Stimulated activated naive CD8-positive, alpha-beta T cell treated with anti-CD3 and anti-CD28 coated beads, Interleukin-15, Interleukin-2, amounts not matched to agents 100 ng/mL and 50 ng/mL, for 24 hours (primary cell): ENCODE results near the gene BOK.

Experiments
- H3K27ac Mint-ChIP-seq: one replicate; pipeline ENCODE4 v1.8.0; 2021; ENCODE audit warnings: mild to moderate bottlenecking, mixed read lengths
- H3K27me3 Mint-ChIP-seq: one replicate; pipeline ENCODE4 v1.8.0; 2021; ENCODE audit warnings: mixed read lengths
- H3K36me3 Mint-ChIP-seq: one replicate; pipeline ENCODE4 v1.8.0; 2021; ENCODE audit warnings: low read depth, mixed read lengths
- H3K4me1 Mint-ChIP-seq: one replicate; pipeline ENCODE4 v1.8.0; 2021; ENCODE audit warnings: low read depth, mixed read lengths
- H3K4me3 Mint-ChIP-seq: one replicate; pipeline ENCODE4 v1.8.0; 2021; ENCODE audit warnings: mild to moderate bottlenecking, mixed read lengths
- H3K9me3 Mint-ChIP-seq: one replicate; pipeline ENCODE4 v1.8.0; 2021; ENCODE audit warnings: mixed read lengths

BOK gene

GRCh38 chr2:241546771-241547498 is 11.6 kb upstream of the BOK start:
- H3K27me3 Mint-ChIP-seq, result peaks cover 23% of the 10 kb centered on the region
- no peaks in the 10 kb centered on the region for H3K9me3 Mint-ChIP-seq
- H3K36me3 Mint-ChIP-seq, result no peaks in the 10 kb centered on the region
- no peak overlapping the region for H3K27ac Mint-ChIP-seq
- no peak overlapping the region for H3K4me3 Mint-ChIP-seq
- no peaks in the 10 kb centered on the region for H3K4me1 Mint-ChIP-seq

- no peak overlapping the region for H3K4me3 Mint-ChIP-seq
- H3K27ac Mint-ChIP-seq, result no peak overlapping the region
- H3K27me3 Mint-ChIP-seq, result peaks cover 23% of the 10 kb centered on the region
- H3K36me3 Mint-ChIP-seq, result no peaks in the 10 kb centered on the region
- H3K9me3 Mint-ChIP-seq, result no peaks in the 10 kb centered on the region
- H3K4me1 Mint-ChIP-seq, result no peaks in the 10 kb centered on the region
These were observed 10.6 kb upstream of the BOK start for GRCh38 chr2:241547781-241548450.

- Mint-ChIP-seq H3K36me3 (no peaks in the 10 kb centered on the region), H3K9me3 (no peaks in the 10 kb centered on the region), H3K4me3 (no peak overlapping the region), H3K27ac (no peak overlapping the region), H3K27me3 (peaks cover 20% of the 10 kb centered on the region), H3K4me1 (no peaks in the 10 kb centered on the region)
These were observed 10.1 kb upstream of the BOK start for GRCh38 chr2:241548451-241548835.

GRCh38 chr2:241550616-241551580 is 7.6 kb upstream of the BOK start:
- H3K9me3 Mint-ChIP-seq, result no peaks in the 10 kb centered on the region
- H3K36me3 Mint-ChIP-seq, result no peaks in the 10 kb centered on the region
- no peak overlapping the region for H3K4me3 Mint-ChIP-seq
- H3K27me3 Mint-ChIP-seq, result peaks cover 21% of the 10 kb centered on the region
- H3K4me1 Mint-ChIP-seq, result no peaks in the 10 kb centered on the region
- H3K27ac Mint-ChIP-seq, result no peak overlapping the region

GRCh38 chr2:241551599-241551997 is 6.9 kb upstream of the BOK start:
- H3K27ac Mint-ChIP-seq, result no peak overlapping the region
- H3K4me3 Mint-ChIP-seq, result no peak overlapping the region
- H3K27me3 Mint-ChIP-seq, result peaks cover 26% of the 10 kb centered on the region
- no peaks in the 10 kb centered on the region for H3K36me3 Mint-ChIP-seq
- H3K4me1 Mint-ChIP-seq, result no peaks in the 10 kb centered on the region
- no peaks in the 10 kb centered on the region for H3K9me3 Mint-ChIP-seq

GRCh38 chr2:241551998-241552737 is 6.4 kb upstream of the BOK start:
- H3K27ac Mint-ChIP-seq, result no peak overlapping the region
- no peaks in the 10 kb centered on the region for H3K36me3 Mint-ChIP-seq
- no peaks in the 10 kb centered on the region for H3K4me1 Mint-ChIP-seq
- H3K4me3 Mint-ChIP-seq, result no peak overlapping the region
- H3K27me3 Mint-ChIP-seq, result peaks cover 32% of the 10 kb centered on the region
- H3K9me3 Mint-ChIP-seq, result no peaks in the 10 kb centered on the region

GRCh38 chr2:241553512-241553830 is 5.1 kb upstream of the BOK start:
- H3K27ac Mint-ChIP-seq, result no peak overlapping the region
- H3K4me3 Mint-ChIP-seq, result no peak overlapping the region
- peaks cover 9% of the 10 kb centered on the region for H3K9me3 Mint-ChIP-seq
- H3K27me3 Mint-ChIP-seq, result peaks cover 45% of the 10 kb centered on the region
- H3K36me3 Mint-ChIP-seq, result peaks cover 9% of the 10 kb centered on the region
- peaks cover 4% of the 10 kb centered on the region for H3K4me1 Mint-ChIP-seq

- Mint-ChIP-seq H3K4me3 (no peak overlapping the region), H3K27me3 (peaks cover 42% of the 10 kb centered on the region), H3K36me3 (peaks cover 9% of the 10 kb centered on the region), H3K4me1 (peaks cover 4% of the 10 kb centered on the region), H3K9me3 (peaks cover 9% of the 10 kb centered on the region), H3K27ac (no peak overlapping the region)
These were observed 4.6 kb upstream of the BOK start for GRCh38 chr2:241553981-241554380.

- H3K27ac Mint-ChIP-seq, result no peak overlapping the region
- H3K27me3 Mint-ChIP-seq, result peaks cover 43% of the 10 kb centered on the region
- H3K36me3 Mint-ChIP-seq, result peaks cover 9% of the 10 kb centered on the region
- no peak overlapping the region for H3K4me3 Mint-ChIP-seq
- peaks cover 9% of the 10 kb centered on the region for H3K9me3 Mint-ChIP-seq
- H3K4me1 Mint-ChIP-seq, result peaks cover 4% of the 10 kb centered on the region
These were observed 3.8 kb upstream of the BOK start for GRCh38 chr2:241554610-241555322.

- Mint-ChIP-seq H3K4me1 (peaks cover 4% of the 10 kb centered on the region), H3K27me3 (peaks cover 52% of the 10 kb centered on the region), H3K36me3 (peaks cover 9% of the 10 kb centered on the region), H3K4me3 (no peak overlapping the region), H3K27ac (no peak overlapping the region), H3K9me3 (peaks cover 9% of the 10 kb centered on the region)
These were observed 2.8 kb upstream of the BOK start for GRCh38 chr2:241555711-241556110.

GRCh38 chr2:241556746-241557145 is 1.8 kb upstream of the BOK start:
- Mint-ChIP-seq H3K9me3 (peaks cover 9% of the 10 kb centered on the region), H3K4me3 (no peak overlapping the region), H3K4me1 (peaks cover 4% of the 10 kb centered on the region), H3K36me3 (peaks cover 9% of the 10 kb centered on the region), H3K27me3 (peaks cover 46% of the 10 kb centered on the region), H3K27ac (no peak overlapping the region)

- H3K27me3 Mint-ChIP-seq, result peaks cover 35% of the 10 kb centered on the region
These were observed 997 bp downstream of the BOK start for GRCh38 chr2:241559323-241560161.

GRCh38 chr2:241560162-241560882 is 1.8 kb downstream of the BOK start:
- Mint-ChIP-seq H3K4me1 (peaks cover 4% of the 10 kb centered on the region), H3K4me3 (no peak overlapping the region), H3K9me3 (peaks cover 9% of the 10 kb centered on the region), H3K36me3 (peaks cover 9% of the 10 kb centered on the region), H3K27me3 (peaks cover 35% of the 10 kb centered on the region), H3K27ac (no peak overlapping the region)

More at GRCh38 chr2:241559323-241560161, 997 bp downstream of the BOK start:
- peaks cover 9% of the 10 kb centered on the region for H3K36me3 Mint-ChIP-seq
- H3K4me1 Mint-ChIP-seq, result peaks cover 4% of the 10 kb centered on the region
- no peak overlapping the region for H3K27ac Mint-ChIP-seq
- H3K9me3 Mint-ChIP-seq, result peaks cover 9% of the 10 kb centered on the region
- H3K4me3 Mint-ChIP-seq, result peak overlapping the region; percentile 53
